ENCODE data around the gene ABHD15. TPM values are rescaled to one million over a fixed set of nuclear protein-coding genes. Genes with fewer than 3 reads are reported as not detected.
"Not testable (repeated sequence)": the region's sequence is repeated elsewhere in the genome, so short reads cannot be mapped to it uniquely, and the experiment has no call there.

The ABHD15 gene
- total RNA-seq, 1 donor from 2014 or later = 6.3 TPM

- Histone ChIP-seq H3K36me3 (ENCODE audit: control insufficient read depth, insufficient read depth, low read length) (peaks cover 1% of the 10 kb centered on the region), H3K27me3 (ENCODE audit: control insufficient read depth, insufficient read depth, low read length) (no peaks in the 10 kb centered on the region), H3K4me3 (ENCODE audit: low read depth, low read length) (no peak overlapping the region)
- no peak for DNase-seq (ENCODE audit: low read depth)
- no peak for FAIRE-seq
- no peak for TF ChIP-seq CTCF (IDR thresholded peaks at IDR 0.05; ENCODE audit: insufficient read depth, low read length, severe bottlenecking)
Measured at GRCh38 chr17:29561554-29562517, 5.0 kb downstream of the ABHD15 start.

GRCh38 chr17:29560316-29560715 is 6.5 kb downstream of the ABHD15 start:
- FAIRE-seq = no peak
- Histone ChIP-seq H3K27me3 (ENCODE audit: control insufficient read depth, insufficient read depth, low read length) (no peaks in the 10 kb centered on the region), H3K36me3 (ENCODE audit: control insufficient read depth, insufficient read depth, low read length) (peaks cover 1% of the 10 kb centered on the region), H3K4me3 (ENCODE audit: low read depth, low read length) (no peak overlapping the region)
- DNase-seq (ENCODE audit: low read depth) = no peak
- no peak for TF ChIP-seq CTCF (IDR thresholded peaks at IDR 0.05; ENCODE audit: insufficient read depth, low read length, severe bottlenecking)

- no peak overlapping the region for H3K4me3 ChIP-seq (ENCODE audit: low read depth, low read length)
- TF ChIP-seq CTCF (IDR thresholded peaks at IDR 0.05; ENCODE audit: insufficient read depth, low read length, severe bottlenecking) = no peak
- peaks cover 1% of the 10 kb centered on the region for H3K36me3 ChIP-seq (ENCODE audit: control insufficient read depth, insufficient read depth, low read length)
- H3K27me3 ChIP-seq (ENCODE audit: control insufficient read depth, insufficient read depth, low read length) = no peaks in the 10 kb centered on the region
- DNase-seq (ENCODE audit: low read depth) (no peak), FAIRE-seq (no peak)
Measured at GRCh38 chr17:29559640-29560039, 7.2 kb downstream of the ABHD15 start.

GRCh38 chr17:29558139-29558538 is 8.7 kb downstream of the ABHD15 start:
- not testable (repeated sequence) for H3K36me3 ChIP-seq (ENCODE audit: control insufficient read depth, insufficient read depth, low read length); FAIRE-seq; DNase-seq (ENCODE audit: low read depth); H3K4me3 ChIP-seq (ENCODE audit: low read depth, low read length); H3K27me3 ChIP-seq (ENCODE audit: control insufficient read depth, insufficient read depth, low read length)

GRCh38 chr17:29557739-29558116 is 9.1 kb downstream of the ABHD15 start:
- Histone ChIP-seq H3K36me3 (ENCODE audit: control insufficient read depth, insufficient read depth, low read length) (peaks cover 1% of the 10 kb centered on the region), H3K4me3 (ENCODE audit: low read depth, low read length) (no peak overlapping the region), H3K27me3 (ENCODE audit: control insufficient read depth, insufficient read depth, low read length) (no peaks in the 10 kb centered on the region)
- DNase-seq (ENCODE audit: low read depth) = no peak
- FAIRE-seq = no peak
- no peak for TF ChIP-seq CTCF (IDR thresholded peaks at IDR 0.05; ENCODE audit: insufficient read depth, low read length, severe bottlenecking)

- FAIRE-seq (no peak), DNase-seq (ENCODE audit: low read depth) (peak; percentile 40)
- Histone ChIP-seq H3K4me3 (ENCODE audit: low read depth, low read length) (no peak overlapping the region), H3K36me3 (ENCODE audit: control insufficient read depth, insufficient read depth, low read length) (peaks cover 1% of the 10 kb centered on the region), H3K27me3 (ENCODE audit: control insufficient read depth, insufficient read depth, low read length) (no peaks in the 10 kb centered on the region)
- TF ChIP-seq CTCF (IDR thresholded peaks at IDR 0.05; ENCODE audit: insufficient read depth, low read length, severe bottlenecking) = no peak
Measured at GRCh38 chr17:29557085-29557738, 9.6 kb downstream of the ABHD15 start.

Measured in bronchial epithelial cell (primary cell).